Measurements from ENCODE around the gene ZNF148.

GRCh38 chr3:125414669-125415068, 39.5 kb upstream of the ZNF148 start:
- no peak for TF ChIP-seq YY1 (IDR thresholded peaks at IDR 0.05; ENCODE audit: insufficient read depth, insufficient read length)
- no peak for TF ChIP-seq ZNF274 (IDR thresholded peaks at IDR 0.05; ENCODE audit: low read depth, low read length)
- no peak for TF ChIP-seq SUZ12 (IDR thresholded peaks at IDR 0.05; ENCODE audit: extremely low read depth, insufficient read depth, insufficient read length)
